ENCODE data around the gene CELF2. TPM values are rescaled to one million over a fixed set of nuclear protein-coding genes. Genes with fewer than 3 reads are reported as not detected.

Gene CELF2
- polyA plus RNA-seq, 4 donors: 9.8 to 11.3 (median 10.6) TPM

DNA sequence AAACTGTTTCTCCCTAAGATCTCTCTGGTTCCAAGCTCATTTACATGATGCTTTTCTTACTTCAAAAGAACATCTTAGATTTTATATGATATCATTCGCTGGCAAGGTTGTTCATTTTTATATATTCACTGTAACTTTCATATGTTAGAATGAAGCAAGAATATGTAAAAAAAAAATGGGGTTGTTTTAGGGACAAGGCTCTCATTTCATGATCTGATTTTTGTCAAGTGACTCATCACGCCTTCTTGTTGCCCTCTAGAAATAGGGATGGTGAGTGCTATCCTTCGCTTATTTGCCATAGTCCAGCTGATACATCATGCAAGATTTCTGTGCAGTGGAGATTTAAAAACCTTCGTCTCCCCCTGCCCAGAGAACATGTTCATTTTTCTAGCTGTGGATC is 14.0 kb upstream of the CELF2 start:
- no peak for DNase-seq (ENCODE audit: low read depth in 4 of 4, low spot score in 2 of 4)

DNA sequence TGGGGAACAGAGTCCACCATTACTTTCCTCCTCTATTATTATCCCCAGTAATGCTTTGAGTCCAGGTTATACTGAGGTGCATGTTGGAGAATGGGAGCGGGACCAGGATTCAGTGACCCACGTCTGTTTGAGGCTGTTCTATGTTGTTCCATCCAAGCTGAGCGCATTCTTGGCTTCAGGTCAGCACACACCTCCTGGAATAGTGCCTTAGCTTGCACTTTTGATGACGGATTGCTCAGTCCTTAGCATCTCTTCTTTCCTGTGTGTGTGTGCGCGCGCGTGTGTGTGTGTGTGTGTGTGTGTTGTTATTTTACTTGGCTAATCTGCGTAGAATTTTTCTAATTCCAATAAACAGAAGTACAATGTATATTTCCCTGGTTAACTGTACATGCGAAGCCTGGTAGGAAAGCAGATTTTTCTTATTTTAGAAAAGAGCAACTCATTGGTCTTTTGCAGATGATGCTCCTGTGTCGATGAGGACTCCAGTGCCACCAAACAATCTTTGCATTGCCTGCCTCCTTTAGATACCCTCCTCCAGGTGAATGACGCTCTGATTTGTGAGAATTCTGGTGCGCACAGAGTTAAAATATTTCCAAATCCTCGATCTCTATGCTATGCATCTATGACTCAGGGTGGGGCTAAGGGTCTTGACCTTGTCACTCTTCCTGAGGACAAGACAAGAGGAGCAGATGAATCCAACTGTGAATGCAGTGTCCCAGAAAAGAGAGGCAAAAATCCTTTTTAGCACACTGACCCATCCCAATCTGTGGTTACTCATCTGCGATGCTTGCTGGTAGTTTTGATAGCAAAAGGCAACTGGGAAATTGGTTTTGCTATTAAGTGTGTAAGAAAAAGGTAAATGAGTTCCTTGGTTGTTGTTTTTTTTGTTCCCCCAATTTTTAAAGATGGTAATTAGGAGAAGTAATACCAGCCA is 13.3 kb upstream of the CELF2 start:
- DNase-seq (ENCODE audit: low read depth in 4 of 4, low spot score in 2 of 4): no peak

DNA sequence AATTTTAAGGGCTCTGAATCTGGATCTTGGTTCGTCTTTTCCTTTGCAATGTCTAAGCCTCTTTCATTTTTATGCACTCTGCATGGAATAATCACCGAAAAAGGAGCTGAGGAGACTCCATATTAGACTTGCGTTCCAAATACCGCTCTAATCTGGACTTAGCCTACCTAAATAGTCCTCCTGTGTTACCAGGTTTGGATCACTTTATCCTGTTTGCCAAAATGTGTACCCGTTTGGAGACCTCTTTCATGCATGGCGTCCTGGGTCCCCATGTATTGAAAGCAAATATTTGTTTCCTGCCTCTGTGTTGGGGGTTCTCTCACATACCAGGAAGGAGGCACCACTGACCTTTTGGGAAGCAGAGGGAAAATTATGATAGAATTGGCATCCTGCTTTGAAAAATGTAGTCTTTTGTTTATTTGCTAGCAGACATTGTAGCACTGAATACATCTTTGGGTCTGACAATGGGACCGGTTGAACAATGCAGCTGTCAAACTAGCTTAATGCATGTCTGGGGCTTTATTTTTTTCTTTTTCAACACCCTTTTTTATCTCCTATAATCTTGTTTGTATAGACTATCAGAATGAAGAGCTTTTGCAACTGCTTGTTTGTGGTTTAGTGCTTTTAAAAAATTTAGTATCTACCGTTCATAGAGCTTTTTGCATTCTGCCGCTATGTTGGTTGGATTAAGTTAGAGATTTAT is 11.8 kb upstream of the CELF2 start:
- no peak for DNase-seq (ENCODE audit: low read depth in 4 of 4, low spot score in 2 of 4)

DNA sequence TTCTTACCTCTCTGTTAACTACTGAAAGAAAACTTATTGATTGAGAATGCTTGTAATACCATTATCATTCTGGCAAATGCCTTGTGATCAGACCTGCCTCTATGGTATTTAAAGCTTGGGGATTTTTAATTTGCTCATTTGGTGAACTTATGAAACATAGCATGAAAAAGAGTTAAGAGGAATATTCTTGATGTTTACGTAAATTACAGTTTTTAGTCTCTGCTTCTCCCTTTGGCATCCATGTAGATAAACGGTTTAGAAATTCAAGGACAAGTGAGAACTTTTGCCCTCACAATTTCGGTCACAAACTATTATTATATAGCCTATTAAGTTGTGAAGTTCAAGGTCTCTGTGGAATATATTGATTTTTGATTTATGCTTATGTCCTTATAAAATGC is 11.2 kb upstream of the CELF2 start:
- no peak for DNase-seq (ENCODE audit: low read depth in 4 of 4, low spot score in 2 of 4)

DNA sequence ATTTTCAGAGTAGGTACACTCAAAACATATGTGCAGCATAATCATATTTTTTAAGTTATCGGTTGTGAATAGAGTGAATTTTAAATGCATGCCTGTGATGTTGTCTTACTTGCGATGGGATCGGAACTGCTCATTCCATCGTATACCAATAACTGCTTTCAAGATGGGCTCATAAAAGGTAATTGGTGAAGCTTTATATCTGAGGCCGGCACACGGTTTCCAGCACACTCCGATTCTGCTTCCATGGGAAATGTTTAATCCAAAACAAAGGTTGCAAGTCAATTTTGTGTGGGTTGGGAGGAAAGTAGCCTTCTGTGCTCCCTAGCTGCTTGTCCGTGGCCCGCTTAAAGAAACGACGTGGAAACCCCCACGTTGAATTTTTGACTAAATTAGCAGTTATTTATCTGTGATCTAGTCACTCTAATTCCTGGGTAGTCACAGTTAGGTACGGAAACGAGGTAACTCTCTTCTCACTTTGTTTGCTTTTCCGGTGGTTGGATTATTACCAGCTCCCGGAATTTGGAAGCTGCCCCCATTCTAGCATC is 10.1 kb upstream of the CELF2 start:
- no peak for DNase-seq (ENCODE audit: low read depth in 4 of 4, low spot score in 2 of 4)

DNA sequence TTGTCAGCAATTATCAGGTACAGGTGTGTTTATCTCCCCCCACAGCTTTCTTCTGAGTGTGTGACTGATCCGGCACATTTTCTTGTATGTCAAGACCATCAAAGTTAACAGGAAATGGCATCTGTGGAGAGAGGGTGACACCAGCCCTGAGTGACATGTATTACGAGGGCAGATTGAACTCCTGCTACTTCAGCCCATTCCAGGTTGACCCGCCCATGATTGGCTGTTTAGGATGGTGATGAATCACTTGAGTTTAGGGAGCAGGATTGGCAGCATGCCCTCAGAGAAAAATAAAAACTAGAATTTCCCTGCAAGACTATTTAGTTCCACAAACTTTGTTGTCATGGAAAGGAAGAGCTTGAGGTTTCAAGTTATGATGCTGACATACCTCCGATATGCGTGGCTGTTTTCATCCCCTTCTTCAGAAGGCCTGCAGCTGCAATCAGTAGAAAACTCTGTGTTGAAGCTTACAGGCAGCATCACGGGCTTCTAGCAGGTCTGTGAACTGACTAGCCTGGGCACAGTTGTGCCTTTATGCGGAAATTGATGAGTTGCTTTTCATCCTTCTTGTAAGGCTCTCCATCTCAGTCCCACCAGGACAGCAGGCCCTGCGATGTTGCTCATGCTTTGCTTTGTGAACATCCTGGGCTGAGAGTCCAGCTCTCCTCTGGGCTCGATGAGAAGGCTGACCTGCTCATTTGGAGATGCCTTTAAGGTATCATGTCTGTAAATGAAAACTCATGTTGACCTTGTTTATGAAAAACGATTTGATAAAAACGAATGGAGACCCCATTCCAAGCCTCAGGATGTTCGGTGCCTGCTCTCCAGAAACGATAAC is 8.0 kb upstream of the CELF2 start:
- no peak for DNase-seq (ENCODE audit: low read depth in 4 of 4, low spot score in 2 of 4)

DNA sequence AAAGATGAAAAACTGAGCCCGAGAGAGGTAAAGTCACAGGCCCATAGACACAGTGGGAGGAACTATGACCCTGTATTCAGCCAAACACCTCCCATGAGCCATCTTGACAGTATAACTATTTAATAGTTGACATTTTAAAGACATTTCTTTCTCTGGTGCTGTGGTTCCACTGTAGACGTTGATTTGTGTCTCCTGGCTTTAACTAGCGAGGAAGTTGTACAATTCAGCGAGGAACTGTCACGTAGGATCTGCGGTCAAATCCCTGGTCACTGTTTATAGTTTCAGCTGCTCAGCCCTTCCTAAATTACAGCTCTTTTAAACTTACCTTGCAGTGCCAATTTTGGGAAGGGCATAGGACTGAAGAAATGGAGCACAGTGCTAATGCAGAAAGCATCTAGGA is 7.1 kb upstream of the CELF2 start:
- no peak for DNase-seq (ENCODE audit: low read depth in 4 of 4, low spot score in 2 of 4)

DNA sequence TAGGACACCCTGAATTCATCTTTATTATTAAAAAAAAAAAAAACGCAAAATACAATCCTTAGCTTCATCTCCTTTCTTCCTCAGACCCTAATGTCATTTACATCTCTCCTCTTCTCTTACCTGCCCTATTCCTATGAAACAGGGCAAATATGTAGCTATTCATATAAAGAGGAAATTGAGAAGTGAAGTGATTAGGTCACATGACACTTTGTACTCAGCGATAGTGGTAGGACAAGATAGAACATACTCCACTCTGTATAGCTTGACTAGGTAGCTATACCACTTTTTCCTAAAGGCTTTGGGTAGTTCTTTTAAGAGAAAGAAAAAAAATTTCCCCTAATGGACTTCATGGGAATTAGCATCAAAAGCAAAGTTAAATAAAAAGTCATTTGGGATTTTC is 6.2 kb upstream of the CELF2 start:
- no peak for DNase-seq (ENCODE audit: low read depth in 4 of 4, low spot score in 2 of 4)

DNA sequence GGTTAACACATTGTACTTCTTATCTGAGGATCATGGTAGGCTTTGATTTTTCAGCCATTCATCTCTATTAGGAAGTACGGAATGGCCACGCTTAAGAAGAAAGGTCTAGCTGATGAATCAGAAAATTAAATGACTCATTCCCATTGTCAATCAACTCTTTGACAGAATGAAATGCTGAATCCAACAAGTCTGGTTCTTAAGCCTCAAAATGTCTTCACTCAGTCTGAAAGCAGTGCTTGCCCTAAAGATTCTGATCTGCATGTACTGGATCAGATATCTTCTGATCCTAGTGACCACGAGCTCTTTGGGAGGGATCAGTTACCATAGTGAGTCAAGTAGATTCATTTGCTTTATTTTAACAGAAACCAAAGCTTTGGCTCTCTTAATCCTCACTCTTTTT is 5.7 kb upstream of the CELF2 start:
- no peak for DNase-seq (ENCODE audit: low read depth in 4 of 4, low spot score in 2 of 4)

DNA sequence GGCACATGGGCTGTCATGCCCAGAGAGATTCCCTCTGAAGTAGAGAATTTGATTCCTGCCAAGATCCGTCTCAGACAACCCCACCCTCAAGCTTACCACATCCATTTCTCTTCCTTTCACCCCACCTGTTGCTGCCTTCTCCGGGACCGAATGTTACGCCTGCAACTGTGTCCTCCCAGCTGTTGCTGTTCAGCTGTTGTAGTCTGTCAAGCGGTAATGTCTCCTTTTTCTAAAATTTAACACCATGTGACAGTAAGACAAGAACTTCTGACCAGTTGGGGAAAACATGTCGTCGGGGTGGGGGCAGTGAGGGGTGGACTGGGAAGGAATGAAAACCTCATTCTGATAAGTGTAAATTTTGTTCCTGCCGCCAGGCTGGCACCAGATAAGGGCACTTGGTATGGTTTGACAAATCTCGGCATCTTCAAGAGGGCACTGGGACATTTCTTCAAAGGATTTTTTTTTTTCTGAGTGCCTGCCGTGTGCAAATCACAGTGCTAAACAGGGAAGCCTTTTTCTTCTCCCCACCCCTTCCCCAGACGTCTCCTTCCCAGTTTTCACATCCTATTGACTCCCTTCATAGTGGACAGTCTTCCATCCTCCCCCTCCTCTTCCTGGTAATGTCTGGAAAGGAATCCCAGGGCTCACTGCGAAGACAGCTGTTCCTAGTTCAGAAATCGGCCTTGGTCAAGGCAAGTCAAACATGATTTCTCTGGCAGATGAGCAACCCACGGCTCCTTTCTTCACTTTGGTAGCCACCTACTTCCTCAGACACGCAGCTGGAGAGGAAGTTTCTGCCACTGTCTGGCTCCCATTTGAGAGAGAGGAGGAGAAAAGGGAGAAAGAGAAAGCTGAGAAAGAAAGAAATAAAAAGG is 5.0 kb upstream of the CELF2 start:
- DNase-seq (ENCODE audit: low read depth in 4 of 4, low spot score in 2 of 4): no peak

DNA sequence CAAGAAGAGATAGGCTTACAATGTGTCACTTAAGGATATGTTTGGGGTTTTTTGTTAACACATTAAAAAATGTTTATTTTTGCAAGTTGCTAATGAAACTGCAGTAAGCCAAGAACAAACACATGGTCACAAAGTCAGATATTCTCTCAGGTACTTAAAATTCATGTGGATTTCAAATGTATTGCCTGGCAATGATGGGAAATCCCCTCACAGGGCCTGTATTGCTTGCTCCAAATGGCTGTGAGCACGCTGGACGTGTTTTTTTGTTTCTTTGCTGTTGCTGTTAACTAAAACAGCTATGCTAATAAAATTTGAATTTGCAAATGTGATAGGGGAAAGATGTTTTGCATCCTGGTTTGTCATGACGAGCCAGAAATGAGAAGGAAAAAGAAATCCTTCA is 3.8 kb upstream of the CELF2 start:
- no peak for DNase-seq (ENCODE audit: low read depth in 4 of 4, low spot score in 2 of 4)

DNA sequence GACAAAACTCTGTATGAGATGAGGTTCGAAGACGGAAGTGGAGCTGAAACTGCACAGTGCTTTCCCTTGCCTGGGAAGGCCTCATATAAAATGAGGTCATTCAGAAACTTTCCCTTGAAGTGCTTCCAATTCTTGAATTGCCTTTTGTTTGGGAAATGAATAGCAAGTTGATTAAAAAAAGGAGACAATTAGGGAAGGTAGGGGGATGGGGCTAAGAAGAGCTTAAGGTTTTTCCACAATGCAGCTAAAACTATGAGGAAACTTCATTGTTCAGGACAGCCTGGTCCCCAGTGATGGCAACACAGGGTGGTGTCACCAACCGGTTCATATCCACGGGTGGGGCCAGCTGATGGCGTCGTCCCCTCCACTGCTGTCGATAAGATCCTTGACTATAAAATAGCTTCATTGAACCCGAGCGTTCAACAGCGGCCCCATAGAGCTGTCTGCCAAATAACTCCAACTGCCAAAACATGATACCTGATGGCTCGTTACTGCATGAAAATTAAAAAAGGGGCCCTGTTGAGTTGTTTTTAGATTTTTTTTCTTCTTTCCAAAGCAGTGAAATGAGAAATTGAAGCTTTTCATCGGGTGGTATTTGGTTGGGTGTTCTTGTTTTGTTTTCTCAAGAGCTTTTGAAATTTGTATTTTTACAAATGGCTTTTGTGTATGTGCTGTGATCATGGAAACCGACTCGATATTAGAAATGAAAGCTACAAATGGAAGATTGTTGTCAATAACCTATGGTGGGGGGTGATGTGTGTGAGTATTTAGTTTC is 2.8 kb upstream of the CELF2 start:
- no peak for DNase-seq (ENCODE audit: low read depth in 4 of 4, low spot score in 2 of 4)

DNA sequence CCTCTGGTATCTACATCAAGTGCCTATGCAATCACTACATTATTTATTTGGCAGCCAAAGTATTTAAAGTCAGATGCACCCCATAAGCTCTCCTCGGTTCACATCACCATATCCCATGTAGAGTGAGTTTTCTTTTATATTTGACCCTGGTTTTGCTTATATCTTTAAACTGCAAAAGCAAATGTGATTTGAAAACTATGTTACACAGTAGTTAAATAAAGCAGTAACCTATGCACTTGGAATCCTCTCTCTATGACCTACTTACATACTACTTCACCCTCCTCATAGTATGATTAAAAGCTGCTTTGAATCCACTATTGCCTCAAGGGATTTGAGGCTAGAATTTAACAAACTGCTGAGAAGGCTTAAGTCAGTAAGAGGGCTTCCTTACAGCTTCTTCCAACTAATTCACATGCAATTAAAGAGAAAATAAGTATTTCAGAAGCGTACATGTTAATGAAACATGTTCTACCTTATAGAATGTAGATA is 2.2 kb upstream of the CELF2 start:
- no peak for DNase-seq (ENCODE audit: low read depth in 4 of 4, low spot score in 2 of 4)

DNA sequence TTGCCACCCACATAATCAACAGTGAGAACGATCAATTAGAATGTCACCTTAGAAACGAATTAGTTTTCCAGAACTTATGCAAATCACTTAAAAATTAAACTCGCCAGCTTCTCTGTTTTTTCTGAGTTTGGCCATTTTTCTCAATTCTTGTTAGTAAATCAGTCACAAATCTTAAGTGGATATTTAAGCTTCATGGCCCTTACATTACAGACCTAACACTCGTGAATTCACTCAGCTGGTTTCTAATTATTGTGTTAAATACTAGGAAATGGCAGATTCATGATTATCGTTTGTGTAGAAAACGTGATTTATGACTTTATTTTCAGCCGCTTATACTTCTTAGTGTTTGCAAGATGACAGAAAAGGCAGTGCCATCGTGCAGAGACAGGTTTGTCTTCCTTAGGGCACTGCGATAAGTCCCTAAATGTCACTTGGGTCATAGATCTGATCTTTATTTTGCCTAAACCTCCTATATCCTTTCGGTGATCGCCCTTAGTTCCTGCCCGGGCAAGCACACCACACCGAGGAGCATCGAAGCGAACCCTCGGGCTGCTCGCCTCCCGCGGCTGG is 587 bp upstream of the CELF2 start:
- no peak for DNase-seq (ENCODE audit: low read depth in 4 of 4, low spot score in 2 of 4)

DNA sequence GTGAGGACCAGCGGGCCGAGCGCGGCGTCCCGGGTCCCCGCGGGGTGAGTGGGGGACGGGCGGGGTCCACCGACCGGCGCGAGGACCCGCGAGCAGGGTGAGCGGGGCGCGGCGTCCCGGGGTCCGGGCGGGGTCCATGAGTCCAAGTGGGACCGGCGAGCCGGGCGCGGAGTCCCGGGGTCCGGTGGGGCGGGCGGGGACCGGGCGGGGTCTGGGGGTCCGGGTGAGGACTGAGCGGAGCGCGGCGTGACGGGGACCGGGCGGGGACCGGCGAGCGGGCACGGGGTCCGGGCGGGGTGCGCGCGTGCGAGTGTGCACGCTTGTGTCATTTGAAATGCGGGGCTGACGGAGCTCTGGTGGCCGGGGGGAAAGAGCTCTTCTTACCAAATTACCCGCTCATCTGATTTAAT is 765 bp downstream of the CELF2 start:
- no peak for DNase-seq (ENCODE audit: low read depth in 4 of 4, low spot score in 2 of 4)

DNA sequence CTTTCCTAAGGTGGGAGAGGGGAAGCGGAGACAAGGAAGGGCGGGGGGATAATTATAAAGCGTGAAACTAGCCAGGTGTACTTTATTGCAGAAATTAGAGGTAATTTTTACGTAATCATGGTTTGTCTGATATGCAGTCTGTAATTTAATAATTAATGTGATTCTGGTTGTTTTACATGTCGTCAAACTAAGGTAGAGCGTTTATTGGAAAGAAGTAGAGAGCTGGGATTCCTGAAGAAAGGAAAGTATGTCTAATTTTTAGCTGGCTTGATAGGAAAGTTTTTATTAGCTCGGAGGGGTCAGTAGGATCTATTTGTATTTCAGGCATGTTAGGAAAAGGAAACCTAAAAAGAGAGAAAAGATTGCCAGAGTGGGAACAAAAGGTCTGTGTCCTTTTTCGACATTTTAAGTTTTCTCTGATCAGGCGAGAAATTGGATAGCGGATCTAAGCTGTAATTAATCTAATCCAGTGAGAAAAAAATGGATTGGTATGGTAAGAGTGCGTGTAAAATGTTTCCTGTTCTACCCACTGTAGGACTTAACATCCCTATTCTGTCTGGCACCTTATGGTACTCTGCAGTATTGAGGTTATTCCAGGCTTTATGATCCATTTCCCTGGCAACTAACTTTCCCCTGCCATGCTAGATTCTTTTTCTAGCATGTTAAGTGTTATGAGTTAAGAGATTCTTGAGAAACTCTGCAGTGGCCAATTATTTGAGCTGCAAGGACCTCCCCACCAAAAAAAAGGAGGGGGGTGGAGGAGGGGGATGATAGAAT is 1.4 kb downstream of the CELF2 start:
- no peak for DNase-seq (ENCODE audit: low read depth in 4 of 4, low spot score in 2 of 4)

DNA sequence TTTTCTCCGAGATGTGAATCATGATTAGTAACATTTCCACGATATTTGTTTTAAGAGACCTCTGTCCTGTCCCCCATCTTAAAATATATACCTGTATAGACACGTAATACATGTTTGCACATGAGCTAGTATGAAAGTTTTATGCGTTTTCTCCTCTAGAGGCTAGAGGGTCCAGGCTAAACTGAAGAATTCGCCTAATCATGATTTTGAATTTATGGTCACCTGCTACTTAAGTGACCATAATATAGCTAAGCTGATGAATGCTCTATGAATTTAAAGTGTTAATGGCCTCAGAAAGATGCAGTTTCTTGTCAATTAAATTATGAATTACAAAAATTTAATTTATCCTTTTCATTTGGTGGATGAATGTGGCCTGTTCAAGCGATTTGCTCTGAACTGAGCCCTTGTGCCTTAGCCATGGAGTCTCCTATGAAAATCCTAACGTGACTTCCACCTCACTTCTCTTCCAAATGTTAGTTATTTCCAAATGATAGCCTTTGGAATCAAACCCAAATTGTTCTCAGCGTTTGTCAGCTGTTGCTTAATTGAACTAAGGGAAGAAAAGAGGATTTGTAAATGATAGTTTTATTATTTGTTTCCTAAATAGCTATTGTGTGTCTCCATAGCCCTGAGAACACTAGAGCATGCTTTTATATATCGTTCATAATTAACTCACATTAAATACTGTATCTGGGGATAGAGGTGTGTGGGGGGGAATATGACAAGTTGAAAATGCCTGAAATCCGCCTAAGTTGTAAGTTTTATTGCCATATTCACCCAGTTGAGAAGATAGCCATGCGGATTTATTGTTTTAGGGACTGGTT is 2.3 kb downstream of the CELF2 start:
- DNase-seq (ENCODE audit: low read depth in 4 of 4, low spot score in 2 of 4): no peak
